GM18505 (cell line): ENCODE results near the gene NT5C2.
"Not testable (repeated sequence)": the region's sequence is repeated elsewhere in the genome, so short reads cannot be mapped to it uniquely, and the experiment has no call there.

Experiments
- ATAC-seq: cut with Tn5 transposase; IDR thresholded peaks from one replicate; pipeline ENCODE4 v1.9.1; 2021; ENCODE audit not compliant: unreplicated experiment
- POLR2A ChIP-seq: IDR thresholded peaks from 4 replicates; pipeline ENCODE4 v1.6.1; 2011; ENCODE audit warnings: borderline replicate concordance; ENCODE audit not compliant: insufficient read depth, insufficient read length; ENCODE audit errors: extremely low read depth

The NT5C2 gene

GRCh38 chr10:103207141-103207540 lies 14.1 kb upstream of the NT5C2 start:
- TF ChIP-seq POLR2A, result no peak
- ATAC-seq, result no peak

- not testable (repeated sequence) for ATAC-seq
Measured at GRCh38 chr10:103206715-103207114, 13.6 kb upstream of the NT5C2 start.

- ATAC-seq, result not testable (repeated sequence)
Measured at GRCh38 chr10:103205401-103205800, 12.3 kb upstream of the NT5C2 start.

- TF ChIP-seq POLR2A, result no peak
- ATAC-seq, result no peak
Measured at GRCh38 chr10:103204353-103205255, 11.5 kb upstream of the NT5C2 start.

GRCh38 chr10:103203466-103203865 lies 10.4 kb upstream of the NT5C2 start:
- TF ChIP-seq POLR2A, result no peak
- no peak for ATAC-seq

- no peak for ATAC-seq
- TF ChIP-seq POLR2A, result no peak
Measured at GRCh38 chr10:103202319-103202718, 9.2 kb upstream of the NT5C2 start.

GRCh38 chr10:103199488-103199887 lies 6.4 kb upstream of the NT5C2 start:
- ATAC-seq, result no peak
- TF ChIP-seq POLR2A, result no peak

- TF ChIP-seq POLR2A, result no peak
- no peak for ATAC-seq
Measured at GRCh38 chr10:103198648-103199047, 5.6 kb upstream of the NT5C2 start.

- TF ChIP-seq POLR2A, result no peak
- ATAC-seq, result no peak
Measured at GRCh38 chr10:103197903-103198302, 4.8 kb upstream of the NT5C2 start.

GRCh38 chr10:103197174-103197573 lies 4.1 kb upstream of the NT5C2 start:
- no peak for ATAC-seq
- no peak for TF ChIP-seq POLR2A

GRCh38 chr10:103196516-103196915 lies 3.4 kb upstream of the NT5C2 start:
- ATAC-seq, result no peak
- no peak for TF ChIP-seq POLR2A

GRCh38 chr10:103193820-103194529 lies 903 bp upstream of the NT5C2 start:
- ATAC-seq, result no peak
- no peak for TF ChIP-seq POLR2A

GRCh38 chr10:103192451-103193106 lies 493 bp downstream of the NT5C2 start:
- peak; percentile 37 for ATAC-seq
- peak; percentile 65 for TF ChIP-seq POLR2A

- no peak for ATAC-seq
Measured at GRCh38 chr10:103192089-103192450, 1.0 kb downstream of the NT5C2 start.

GRCh38 chr10:103191198-103191597 lies 1.9 kb downstream of the NT5C2 start:
- not testable (repeated sequence) for ATAC-seq

More at GRCh38 chr10:103192089-103192450, 1.0 kb downstream of the NT5C2 start:
- no peak for TF ChIP-seq POLR2A
